Kasumi-1 (cell line): ENCODE data around the gene TSC22D4.

Source experiments
- DNase-seq, 2 experiments: peaks; one replicate each; lab custom pipeline; 2025; lab: John Stamatoyannopoulos, UW

The TSC22D4 gene

GRCh38 chr7:100428199-100428966 lies 50.6 kb downstream of the TSC22D4 start, which contains the start of gene ZCWPW1:
ZCWPW1 (minus strand) TSS chr7:100428703; CDS start chr7:100420649, 8,054 bp downstream.
- peak; percentile 91 to 93 for DNase-seq

- DNase-seq, result no peak
Observed at GRCh38 chr7:100427762-100428198, 51.2 kb downstream of the TSC22D4 start.

- no peak for DNase-seq
Observed at GRCh38 chr7:100426516-100426915, 52.5 kb downstream of the TSC22D4 start.

- DNase-seq, result no peak
Observed at GRCh38 chr7:100425347-100425746, 53.7 kb downstream of the TSC22D4 start.

- DNase-seq, result no peak
Observed at GRCh38 chr7:100423315-100423714, 55.7 kb downstream of the TSC22D4 start.

- no peak for DNase-seq
Observed at GRCh38 chr7:100419660-100420226, 59.3 kb downstream of the TSC22D4 start.

- DNase-seq, result peak; percentile 6 to 8
Observed at GRCh38 chr7:100418930-100419659, 59.9 kb downstream of the TSC22D4 start.
